ENCODE measurements around the gene MOB3C.

DNA sequence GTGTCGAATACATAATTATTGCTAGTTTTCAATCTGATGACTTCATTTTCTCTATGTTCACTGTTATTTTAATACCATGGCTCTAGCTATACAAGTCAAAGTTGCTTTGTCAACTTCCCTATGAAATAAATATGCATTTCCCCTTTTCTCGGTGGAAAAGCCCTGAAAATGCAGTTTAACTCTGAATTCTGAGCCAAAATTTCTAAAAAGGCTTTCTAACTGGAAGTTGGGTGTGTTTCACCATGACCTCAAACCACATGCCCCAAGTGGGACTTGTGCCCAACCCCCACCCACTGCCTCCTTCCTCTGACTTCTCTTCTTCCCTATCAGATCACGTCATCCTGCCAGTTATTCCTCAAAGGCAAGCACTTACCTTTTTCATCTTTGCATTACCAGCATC lies 21.5 kb downstream of the MOB3C start:
- no peak for TF ChIP-seq POLR2A (IDR thresholded peaks at IDR 0.05)
- TF ChIP-seq, protein P1, sequence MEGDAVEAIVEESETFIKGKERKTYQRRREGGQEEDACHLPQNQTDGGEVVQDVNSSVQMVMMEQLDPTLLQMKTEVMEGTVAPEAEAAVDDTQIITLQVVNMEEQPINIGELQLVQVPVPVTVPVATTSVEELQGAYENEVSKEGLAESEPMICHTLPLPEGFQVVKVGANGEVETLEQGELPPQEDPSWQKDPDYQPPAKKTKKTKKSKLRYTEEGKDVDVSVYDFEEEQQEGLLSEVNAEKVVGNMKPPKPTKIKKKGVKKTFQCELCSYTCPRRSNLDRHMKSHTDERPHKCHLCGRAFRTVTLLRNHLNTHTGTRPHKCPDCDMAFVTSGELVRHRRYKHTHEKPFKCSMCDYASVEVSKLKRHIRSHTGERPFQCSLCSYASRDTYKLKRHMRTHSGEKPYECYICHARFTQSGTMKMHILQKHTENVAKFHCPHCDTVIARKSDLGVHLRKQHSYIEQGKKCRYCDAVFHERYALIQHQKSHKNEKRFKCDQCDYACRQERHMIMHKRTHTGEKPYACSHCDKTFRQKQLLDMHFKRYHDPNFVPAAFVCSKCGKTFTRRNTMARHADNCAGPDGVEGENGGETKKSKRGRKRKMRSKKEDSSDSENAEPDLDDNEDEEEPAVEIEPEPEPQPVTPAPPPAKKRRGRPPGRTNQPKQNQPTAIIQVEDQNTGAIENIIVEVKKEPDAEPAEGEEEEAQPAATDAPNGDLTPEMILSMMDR (IDR thresholded peaks at IDR 0.05) = no peak
